Chondrocyte (in vitro differentiated cells): ENCODE data around the gene PYGL. TPM values are rescaled to one million over a fixed set of nuclear protein-coding genes. Genes with fewer than 3 reads are reported as not detected.

Source experiments
- DNase-seq: peaks from one replicate; pipeline ENCODE4 v3.0.0; 2021; ENCODE audit warnings: mixed read lengths, low spot score
- H3K27ac Mint-ChIP-seq: one replicate; pipeline ENCODE4 v1.8.0; 2021; ENCODE audit warnings: mild to moderate bottlenecking, moderate library complexity, mixed read lengths; ENCODE audit not compliant: unreplicated experiment
- H3K27me3 Mint-ChIP-seq: 2 replicates; pipeline ENCODE4 v1.8.0; 2021; ENCODE audit warnings: low read depth, mixed read lengths
- H3K36me3 Mint-ChIP-seq: 2 replicates; pipeline ENCODE4 v1.8.0; 2021; ENCODE audit warnings: low read depth, mixed read lengths
- H3K4me1 Mint-ChIP-seq: 2 replicates; pipeline ENCODE4 v1.8.0; 2021; ENCODE audit warnings: low read depth, mild to moderate bottlenecking, mixed read lengths
- H3K4me3 Mint-ChIP-seq: one replicate; pipeline ENCODE4 v1.8.0; 2021; ENCODE audit warnings: mild to moderate bottlenecking, moderate library complexity, mixed read lengths; ENCODE audit not compliant: unreplicated experiment
- H3K9me3 Mint-ChIP-seq: 2 replicates; pipeline ENCODE4 v1.8.0; 2021; ENCODE audit warnings: low read depth, mixed read lengths
- CTCF ChIP-seq: fragments of 200-600 bp; sonication (generic); IDR thresholded peaks from 2 replicates; pipeline ENCODE4 v1.5.0; 2021; ENCODE audit warnings: antibody characterized with exemption, mild to moderate bottlenecking, moderate library complexity
- total RNA-seq: library from RNA; stranded (reverse); gene quantifications from 3 replicates; pipeline ENCODE4 v1.2.1, GENCODE V29; 2021

Gene PYGL
- total RNA-seq, 1 donor from 2014 or later = 120 TPM

- no peaks in the 10 kb centered on the region for H3K36me3 Mint-ChIP-seq
- peaks cover 1% of the 10 kb centered on the region for H3K27me3 Mint-ChIP-seq
- H3K4me1 Mint-ChIP-seq = peaks cover 7% of the 10 kb centered on the region
- H3K4me3 Mint-ChIP-seq = no peak overlapping the region
- no peak for DNase-seq
- no peaks in the 10 kb centered on the region for H3K9me3 Mint-ChIP-seq
- no peak for TF ChIP-seq CTCF
- H3K27ac Mint-ChIP-seq = no peak overlapping the region
Observed at GRCh38 chr14:50865391-50866076, 78.7 kb downstream of the PYGL start.

GRCh38 chr14:50864946-50865345, 79.3 kb downstream of the PYGL start:
- Mint-ChIP-seq H3K4me3 (no peak overlapping the region), H3K4me1 (peaks cover 13% of the 10 kb centered on the region), H3K36me3 (no peaks in the 10 kb centered on the region), H3K27me3 (peaks cover 1% of the 10 kb centered on the region), H3K27ac (no peak overlapping the region), H3K9me3 (no peaks in the 10 kb centered on the region)
- no peak for DNase-seq
- no peak for TF ChIP-seq CTCF

GRCh38 chr14:50864237-50864636, 80.0 kb downstream of the PYGL start:
- Mint-ChIP-seq H3K27ac (no peak overlapping the region), H3K27me3 (peaks cover 1% of the 10 kb centered on the region), H3K4me1 (peaks cover 18% of the 10 kb centered on the region), H3K36me3 (no peaks in the 10 kb centered on the region), H3K9me3 (no peaks in the 10 kb centered on the region), H3K4me3 (no peak overlapping the region)
- no peak for TF ChIP-seq CTCF
- no peak for DNase-seq

- H3K4me3 Mint-ChIP-seq = no peak overlapping the region
- no peak overlapping the region for H3K27ac Mint-ChIP-seq
Observed at GRCh38 chr14:50862036-50862570, 82.2 kb downstream of the PYGL start.

More at GRCh38 chr14:50862036-50862570, 82.2 kb downstream of the PYGL start:
- H3K4me1 Mint-ChIP-seq = peaks cover 21% of the 10 kb centered on the region
- no peaks in the 10 kb centered on the region for H3K9me3 Mint-ChIP-seq
- no peaks in the 10 kb centered on the region for H3K36me3 Mint-ChIP-seq
- no peak for TF ChIP-seq CTCF
- peaks cover under 1% of the 10 kb centered on the region for H3K27me3 Mint-ChIP-seq
- no peak for DNase-seq
